Trophoblast cell (in vitro differentiated cells and primary cell): ENCODE results near the gene WDTC1.
"Not testable (repeated sequence)": the region's sequence is repeated elsewhere in the genome, so short reads cannot be mapped to it uniquely, and the experiment has no call there.

Experiments used
- DNase-seq, 2 donors: peaks; one replicate each; pipeline ENCODE4 v3.0.0-alpha.2; 2016
- H2AFZ ChIP-seq: 2 replicates; pipeline ENCODE4 v1.6.1; 2013; ENCODE audit warnings: low read length, moderate library complexity, mild to moderate bottlenecking; ENCODE audit not compliant: insufficient read depth, poor library complexity
- H2AK5ac ChIP-seq: 2 replicates; pipeline ENCODE4 v1.6.1; 2013; ENCODE audit warnings: mild to moderate bottlenecking, low read length
- H2BK120ac ChIP-seq: 2 replicates; pipeline ENCODE4 v1.6.1; 2013; ENCODE audit warnings: low read length, mild to moderate bottlenecking, moderate library complexity; ENCODE audit not compliant: insufficient read depth, poor library complexity
- H2BK12ac ChIP-seq: 2 replicates; pipeline ENCODE4 v1.6.1; 2013; ENCODE audit warnings: mild to moderate bottlenecking, low read length, moderate library complexity
- H2BK5ac ChIP-seq: 2 replicates; pipeline ENCODE4 v1.6.1; 2013; ENCODE audit warnings: low read length, low read depth, moderate library complexity, mild to moderate bottlenecking; ENCODE audit not compliant: poor library complexity
- H3K14ac ChIP-seq: 2 replicates; pipeline ENCODE4 v1.6.1; 2013; ENCODE audit warnings: mild to moderate bottlenecking, low read length
- H3K18ac ChIP-seq: 2 replicates; pipeline ENCODE4 v1.6.1; 2013; ENCODE audit warnings: mild to moderate bottlenecking, low read length
- H3K23ac ChIP-seq: 2 replicates; pipeline ENCODE4 v1.6.1; 2013; ENCODE audit warnings: low read length
- H3K27ac ChIP-seq: 2 replicates; pipeline ENCODE4 v1.5.1; 2013; ENCODE audit warnings: low read depth, mild to moderate bottlenecking, inconsistent platforms, low read length, moderate library complexity
- H3K27me3 ChIP-seq: 2 replicates; pipeline ENCODE4 v1.6.1; 2013; ENCODE audit warnings: inconsistent platforms, mild to moderate bottlenecking, low read length, moderate library complexity; ENCODE audit not compliant: insufficient read depth
- H3K36me3 ChIP-seq, 2 experiments: 1 replicate in 1 of 2; 2 replicates in 1 of 2; pipeline ENCODE4 v1.6.1; 2013; ENCODE audit warnings: low read length in 2 of 2, mild to moderate bottlenecking in 2 of 2, moderate library complexity in 1 of 2; ENCODE audit not compliant: insufficient read depth in 2 of 2, control insufficient read depth in 1 of 2
- H3K4ac ChIP-seq: 2 replicates; pipeline ENCODE4 v1.6.1; 2013; ENCODE audit warnings: low read depth, mild to moderate bottlenecking, low read length, moderate library complexity
- H3K4me1 ChIP-seq, 2 experiments: 1 replicate in 1 of 2; 2 replicates in 1 of 2; pipeline ENCODE4 v1.6.1; 2013; ENCODE audit warnings: low read length in 2 of 2, mild to moderate bottlenecking in 2 of 2, moderate library complexity in 1 of 2; ENCODE audit not compliant: insufficient read depth in 2 of 2, control insufficient read depth in 1 of 2
- H3K4me2 ChIP-seq: 2 replicates; pipeline ENCODE4 v1.6.1; 2013; ENCODE audit warnings: inconsistent platforms, mild to moderate bottlenecking, low read length, moderate library complexity
- H3K4me3 ChIP-seq: 2 replicates; pipeline ENCODE4 v1.5.1; 2013; ENCODE audit warnings: mild to moderate bottlenecking, low read depth, low read length, inconsistent platforms
- H3K79me1 ChIP-seq: one replicate; pipeline ENCODE4 v1.6.1; 2013; ENCODE audit warnings: low read length
- H3K79me2 ChIP-seq: 2 replicates; pipeline ENCODE4 v1.6.1; 2013; ENCODE audit warnings: low read length, mild to moderate bottlenecking; ENCODE audit not compliant: control insufficient read depth, insufficient read depth, poor library complexity
- H3K9ac ChIP-seq: 2 replicates; pipeline ENCODE4 v1.6.1; 2013; ENCODE audit warnings: mild to moderate bottlenecking, low read length
- H3K9me3 ChIP-seq: 2 replicates; pipeline ENCODE4 v1.6.1; 2013; ENCODE audit warnings: low read depth, mild to moderate bottlenecking, control low read depth, inconsistent platforms, low read length; ENCODE audit not compliant: insufficient read depth
- H4K12ac ChIP-seq: 2 replicates; pipeline ENCODE4 v1.6.1; 2013; ENCODE audit warnings: low read depth, mild to moderate bottlenecking, low read length, moderate library complexity
- H4K8ac ChIP-seq: 2 replicates; pipeline ENCODE4 v1.6.1; 2013; ENCODE audit warnings: low read depth, mild to moderate bottlenecking, low read length, moderate library complexity
- H4K91ac ChIP-seq: one replicate; pipeline ENCODE4 v1.6.1; 2013; ENCODE audit warnings: low read depth, mild to moderate bottlenecking, low read length, moderate library complexity
- WGBS: extraction: QIAGEN DNeasy Blood & Tissue Kit; methylation state at CpG from one replicate; pipeline ENCODE4 v1.1.7; 2013; ENCODE audit warnings: missing lambda C conversion rate; ENCODE audit not compliant: insufficient read length, insufficient coverage; ENCODE audit errors: extremely low coverage; 5-methylcytosine and 5-hydroxymethylcytosine counted together

The WDTC1 gene

DNA sequence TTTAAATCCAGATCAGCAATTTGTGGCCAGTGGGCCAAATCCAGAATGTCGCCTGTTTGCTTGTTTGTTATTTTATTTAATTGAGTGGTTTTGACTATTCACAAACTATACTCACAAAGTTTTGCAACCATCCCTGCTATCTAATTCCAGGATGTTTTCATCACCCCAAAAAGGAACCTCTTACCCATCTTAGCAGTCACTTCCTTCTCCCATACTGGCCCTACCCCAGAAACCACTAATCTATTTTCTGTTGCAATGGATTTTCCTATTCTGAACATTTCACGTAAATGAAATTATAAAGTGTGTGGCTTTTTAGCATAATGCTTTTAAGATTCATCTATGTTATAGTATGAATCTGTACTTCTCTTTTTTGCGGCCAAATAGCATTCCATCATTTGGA lies 41.3 kb downstream of the WDTC1 start:
- H3K14ac ChIP-seq, result no peak overlapping the region

DNA sequence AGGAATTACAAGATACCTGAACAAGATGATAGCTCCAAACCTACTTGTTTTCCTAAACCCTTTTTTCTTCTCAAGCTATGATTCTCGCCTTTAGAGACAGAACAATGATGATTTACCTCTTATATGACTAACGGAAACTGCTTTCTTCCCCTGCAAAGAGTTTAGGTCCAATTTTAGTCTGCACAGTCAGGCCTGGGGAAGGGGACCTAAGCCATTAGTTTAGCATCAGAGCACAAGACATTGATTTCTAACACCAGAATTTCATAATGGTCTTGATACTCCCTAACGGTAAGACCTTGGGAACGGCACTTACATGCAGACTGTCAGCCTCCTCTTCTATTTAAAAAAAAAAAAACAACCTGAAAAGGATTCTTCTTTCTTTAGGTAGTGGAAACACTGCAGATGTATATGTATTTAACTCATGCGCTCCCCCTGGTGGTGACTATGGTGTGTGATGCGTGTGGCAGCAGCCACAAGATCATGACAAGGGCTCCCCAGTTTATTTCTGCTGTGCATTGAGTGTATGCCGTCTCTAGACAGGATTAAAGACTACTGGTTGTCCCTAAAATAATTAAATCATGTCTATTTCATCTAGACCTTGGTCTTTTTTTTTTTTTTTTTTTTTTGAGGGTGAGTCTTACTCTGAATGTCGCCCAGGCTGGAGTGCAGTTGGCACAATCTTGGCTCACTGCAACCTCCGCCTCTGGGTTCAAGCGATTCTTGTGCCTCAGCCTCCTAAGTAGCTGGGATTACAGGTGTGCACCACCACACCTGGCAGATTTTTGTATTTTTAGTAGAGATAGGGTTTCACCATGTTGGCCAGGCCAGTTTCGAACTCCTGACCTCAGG lies 50.2 kb downstream of the WDTC1 start:
- H2AFZ ChIP-seq, result no peak overlapping the region
- peaks cover 5 to 7% of the 10 kb centered on the region in 2 experiments for H3K36me3 ChIP-seq
- H3K4ac ChIP-seq, result no peak overlapping the region
- no CpG with 5 or more reads among the region's 11 CpGs for WGBS
- no peak overlapping the region for H4K91ac ChIP-seq
- no peak overlapping the region for H2BK12ac ChIP-seq
- no peak overlapping the region for H3K14ac ChIP-seq
- no peak overlapping the region for H3K23ac ChIP-seq
- H4K12ac ChIP-seq, result no peak overlapping the region
- H3K9ac ChIP-seq, result no peak overlapping the region
- no peak overlapping the region for H2BK120ac ChIP-seq
- H3K4me3 ChIP-seq, result no peak overlapping the region
- no peak overlapping the region for H2BK5ac ChIP-seq
- no peaks in the 10 kb centered on the region for H3K79me2 ChIP-seq
- no peak overlapping the region for H2AK5ac ChIP-seq
- H3K4me1 ChIP-seq, result no peaks in the 10 kb centered on the region
- H3K9me3 ChIP-seq, result no peaks in the 10 kb centered on the region
- no peaks in the 10 kb centered on the region for H3K79me1 ChIP-seq
- no peak overlapping the region for H3K18ac ChIP-seq
- no peaks in the 10 kb centered on the region for H3K27me3 ChIP-seq
- no peak overlapping the region for H3K4me2 ChIP-seq
- peak; percentile 74 to 94 for DNase-seq
- no peak overlapping the region for H4K8ac ChIP-seq
- H3K27ac ChIP-seq, result no peak overlapping the region

More for the DNA sequence above, 41.3 kb downstream of the WDTC1 start:
- no CpG with 5 or more reads among the region's 3 CpGs for WGBS
- Histone ChIP-seq H3K18ac (no peak overlapping the region), H3K36me3 (peaks cover 0 to 1% of the 10 kb centered on the region in 2 experiments), H3K27ac (no peak overlapping the region), H3K23ac (no peak overlapping the region), H2AK5ac (no peak overlapping the region), H2BK5ac (no peak overlapping the region), H4K8ac (no peak overlapping the region), H3K79me2 (no peaks in the 10 kb centered on the region), H3K4me3 (no peak overlapping the region), H3K4me2 (no peak overlapping the region), H4K91ac (no peak overlapping the region), H3K27me3 (no peaks in the 10 kb centered on the region), H2BK12ac (no peak overlapping the region), H3K79me1 (no peaks in the 10 kb centered on the region), H4K12ac (no peak overlapping the region), H2AFZ (no peak overlapping the region), H3K9ac (no peak overlapping the region), H3K4ac (no peak overlapping the region), H3K4me1 (no peaks in the 10 kb centered on the region), H2BK120ac (no peak overlapping the region), H3K9me3 (no peaks in the 10 kb centered on the region)
- no peak for DNase-seq

DNA sequence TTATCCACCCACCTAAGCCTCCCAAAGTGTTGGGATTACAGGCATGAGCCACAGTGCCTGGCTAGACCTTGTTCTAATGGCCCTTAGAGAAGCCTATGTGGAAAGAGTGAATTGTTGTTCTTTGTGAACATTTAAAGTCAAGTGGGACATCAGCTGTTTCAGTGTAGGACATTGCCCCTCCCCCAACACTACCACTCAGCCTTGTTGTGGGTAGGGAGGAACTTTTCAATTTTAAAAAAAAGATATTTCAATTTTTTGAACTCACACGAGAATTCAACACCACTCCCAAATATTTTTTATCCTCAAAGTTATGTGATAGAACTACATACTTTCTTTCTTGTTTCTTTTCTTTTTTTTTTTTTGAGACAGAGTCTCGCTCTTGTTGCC lies 50.8 kb downstream of the WDTC1 start:
- no peaks in the 10 kb centered on the region for H3K4me1 ChIP-seq
- no peak overlapping the region for H3K14ac ChIP-seq
- H3K27me3 ChIP-seq, result no peaks in the 10 kb centered on the region
- H3K36me3 ChIP-seq, result peaks cover 5 to 7% of the 10 kb centered on the region in 2 experiments
- no peaks in the 10 kb centered on the region for H3K79me2 ChIP-seq
- no peak overlapping the region for H2BK5ac ChIP-seq
- H3K23ac ChIP-seq, result no peak overlapping the region
- no CpG with 5 or more reads among the region's 2 CpGs for WGBS
- no peak overlapping the region for H3K18ac ChIP-seq
- H3K27ac ChIP-seq, result no peak overlapping the region
- no peak overlapping the region for H4K91ac ChIP-seq
- H2BK12ac ChIP-seq, result no peak overlapping the region
- no peak overlapping the region for H3K4me3 ChIP-seq
- H3K4ac ChIP-seq, result no peak overlapping the region
- H3K4me2 ChIP-seq, result no peak overlapping the region
- H3K79me1 ChIP-seq, result no peaks in the 10 kb centered on the region
- no peak overlapping the region for H3K9ac ChIP-seq
- H2AFZ ChIP-seq, result no peak overlapping the region
- H4K12ac ChIP-seq, result no peak overlapping the region
- no peak overlapping the region for H4K8ac ChIP-seq
- no peaks in the 10 kb centered on the region for H3K9me3 ChIP-seq
- H2AK5ac ChIP-seq, result no peak overlapping the region
- no peak overlapping the region for H2BK120ac ChIP-seq
- peak in 1 of 2 donors; percentile 29 for DNase-seq

DNA sequence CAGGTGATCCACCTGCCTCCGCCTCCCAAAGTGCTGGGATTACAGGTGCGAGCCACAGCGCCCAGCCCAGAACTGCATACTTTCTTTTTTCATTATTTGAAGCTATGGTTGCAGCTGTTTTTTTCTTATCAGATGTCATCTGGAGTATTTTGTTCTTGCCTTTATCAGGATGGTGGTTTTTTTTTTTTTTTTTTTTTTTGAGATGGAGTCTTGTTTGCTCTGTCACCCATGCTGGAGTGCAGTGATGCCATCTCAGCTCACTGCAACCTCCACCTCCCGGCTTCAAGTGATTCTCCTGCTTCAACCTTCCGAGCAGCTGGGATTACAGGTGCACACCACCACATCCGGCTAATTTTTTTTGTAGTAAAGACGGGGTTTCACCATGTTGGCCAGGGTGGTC lies 51.4 kb downstream of the WDTC1 start:
- WGBS, result no CpG with 5 or more reads among the region's 7 CpGs
- H3K4ac ChIP-seq, H3K9me3 ChIP-seq, H4K91ac ChIP-seq, H3K27me3 ChIP-seq, H3K14ac ChIP-seq, H3K4me1 ChIP-seq, H3K79me2 ChIP-seq, H3K4me3 ChIP-seq, H3K4me2 ChIP-seq, H4K12ac ChIP-seq, H2BK5ac ChIP-seq, H3K27ac ChIP-seq, H2AK5ac ChIP-seq, H2BK12ac ChIP-seq, H3K9ac ChIP-seq, H2AFZ ChIP-seq, H3K79me1 ChIP-seq, H2BK120ac ChIP-seq, H3K23ac ChIP-seq, H4K8ac ChIP-seq, H3K18ac ChIP-seq, H3K36me3 ChIP-seq: not testable (repeated sequence)
- peak; percentile 56 to 87 for DNase-seq
